DMS 273 (cell line): ENCODE results near the gene CACNA2D4.

Experiments used
- DNase-seq: peaks from one replicate; lab custom pipeline; 2025; ENCODE audit not compliant: unreplicated experiment; lab: John Stamatoyannopoulos, UW

Gene CACNA2D4

DNA sequence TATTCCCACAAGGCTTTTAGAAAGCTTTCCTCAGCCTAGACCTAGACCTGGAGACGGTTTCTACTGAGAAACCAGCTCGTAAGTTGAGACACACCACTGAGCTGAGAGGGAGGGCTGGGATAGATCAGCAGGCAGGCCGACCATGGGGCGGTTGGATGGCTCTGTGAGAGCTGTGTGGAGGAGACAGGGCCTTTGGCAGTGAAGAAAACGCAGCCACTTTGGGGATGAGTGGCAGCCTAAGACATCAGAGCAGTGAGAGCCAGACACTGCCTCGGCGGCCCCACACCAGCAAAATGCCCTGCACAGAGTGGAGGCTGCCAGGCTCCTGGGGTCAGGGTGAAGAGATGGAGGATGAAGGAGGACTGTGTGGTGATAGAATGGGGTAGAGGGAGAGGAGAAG lies 46.0 kb downstream of the CACNA2D4 start:
- DNase-seq, result no peak

DNA sequence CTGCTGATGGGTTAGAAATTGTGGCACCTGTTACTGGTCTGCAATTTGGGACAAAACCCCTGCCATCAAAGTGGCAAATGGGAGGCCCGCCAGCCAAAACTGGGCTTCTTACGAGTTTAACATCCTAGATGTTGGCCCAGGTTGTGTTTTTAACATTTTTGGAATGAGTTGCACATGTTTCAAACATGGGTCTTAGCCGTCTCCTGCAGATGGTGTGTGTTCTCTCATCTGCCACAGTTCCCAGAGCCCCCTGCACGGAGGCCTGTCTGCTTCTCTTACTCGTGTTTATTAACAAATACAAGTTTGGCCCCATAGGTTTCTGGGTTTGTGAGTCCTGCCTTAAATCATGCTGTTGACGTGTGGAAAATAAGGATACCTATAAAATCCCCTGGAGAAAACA lies 46.5 kb downstream of the CACNA2D4 start:
- no peak for DNase-seq

DNA sequence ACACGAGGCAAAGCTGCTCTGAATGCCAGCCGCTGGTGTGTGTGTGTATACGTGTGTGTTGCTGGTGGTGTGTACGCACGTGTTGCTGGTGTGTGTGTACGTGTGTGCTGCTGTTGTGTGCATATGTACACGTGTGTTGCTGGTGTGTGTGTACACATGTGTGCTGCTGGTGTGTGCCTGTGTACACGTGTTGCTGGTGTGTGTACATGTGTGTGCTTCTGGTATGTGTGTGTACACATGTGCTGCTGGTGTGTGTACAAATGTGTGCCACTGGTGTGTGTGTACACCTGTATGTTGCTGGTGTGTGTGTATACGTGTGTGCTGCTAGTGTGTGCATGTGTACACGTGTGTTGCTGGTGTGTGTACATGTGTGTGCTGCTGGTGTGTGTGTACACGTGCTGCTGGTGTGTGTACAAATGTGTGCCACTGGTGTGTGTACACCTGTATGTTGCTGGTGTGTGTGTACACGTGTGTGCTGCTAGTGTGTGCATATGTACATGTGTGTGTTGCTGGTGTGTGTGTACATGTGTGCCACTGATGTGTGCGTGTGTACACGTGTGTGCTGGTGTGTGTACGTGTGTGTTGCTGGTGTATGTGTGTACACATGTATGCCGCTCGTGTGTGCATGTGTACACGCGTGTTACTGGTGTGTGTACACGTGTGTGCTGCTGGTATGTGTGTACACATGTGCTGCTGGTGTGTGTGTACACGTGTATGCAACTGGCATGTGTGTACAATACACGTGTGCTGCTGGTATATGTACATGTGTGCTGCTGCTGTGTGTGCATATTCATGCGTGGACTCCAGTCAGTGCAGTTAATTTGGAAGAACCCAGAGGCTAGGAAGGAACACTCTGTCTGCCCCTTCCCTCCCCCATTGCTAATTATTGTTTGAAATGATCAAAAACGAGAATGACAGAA lies 47.2 kb downstream of the CACNA2D4 start:
- no peak for DNase-seq

DNA sequence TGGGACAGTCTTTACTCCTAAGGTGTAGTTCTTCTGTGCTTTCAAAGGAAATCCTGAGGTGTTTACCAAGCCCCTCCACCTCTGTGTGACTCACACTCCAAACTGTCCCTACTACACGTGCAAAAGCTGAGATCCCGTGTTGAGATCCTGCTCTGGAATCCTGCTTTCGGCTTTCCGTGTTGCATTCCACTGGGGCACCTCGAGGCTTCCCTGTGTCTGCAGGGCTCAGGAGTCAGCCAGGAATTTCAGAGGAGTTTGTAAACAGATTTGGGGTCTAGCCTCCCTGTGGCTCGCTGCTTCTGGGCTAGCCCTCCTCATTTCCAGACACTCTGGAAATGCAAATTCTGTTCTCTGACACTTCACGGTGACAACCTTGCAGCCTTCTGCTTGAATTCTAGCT lies 48.4 kb downstream of the CACNA2D4 start:
- DNase-seq, result no peak

DNA sequence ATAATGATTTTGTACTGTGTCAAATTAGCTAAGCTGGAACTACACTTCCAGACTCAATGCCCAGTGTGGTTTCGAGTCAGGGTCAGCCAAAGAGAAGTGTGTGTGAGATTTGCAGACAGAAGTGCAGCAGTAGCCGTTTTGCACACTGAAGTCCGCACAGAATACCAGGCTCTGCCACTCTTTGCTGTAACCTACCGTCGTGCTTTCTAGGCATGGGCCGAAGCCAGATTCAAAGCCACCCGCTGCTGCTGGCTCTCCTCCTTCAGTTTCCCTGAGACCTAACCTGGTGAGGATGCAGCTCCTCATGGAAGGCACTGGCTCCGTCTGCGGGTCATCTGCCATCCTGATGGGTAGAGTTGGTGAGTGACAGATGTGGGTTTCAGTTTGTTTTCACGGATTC lies 49.3 kb downstream of the CACNA2D4 start:
- DNase-seq, result no peak

DNA sequence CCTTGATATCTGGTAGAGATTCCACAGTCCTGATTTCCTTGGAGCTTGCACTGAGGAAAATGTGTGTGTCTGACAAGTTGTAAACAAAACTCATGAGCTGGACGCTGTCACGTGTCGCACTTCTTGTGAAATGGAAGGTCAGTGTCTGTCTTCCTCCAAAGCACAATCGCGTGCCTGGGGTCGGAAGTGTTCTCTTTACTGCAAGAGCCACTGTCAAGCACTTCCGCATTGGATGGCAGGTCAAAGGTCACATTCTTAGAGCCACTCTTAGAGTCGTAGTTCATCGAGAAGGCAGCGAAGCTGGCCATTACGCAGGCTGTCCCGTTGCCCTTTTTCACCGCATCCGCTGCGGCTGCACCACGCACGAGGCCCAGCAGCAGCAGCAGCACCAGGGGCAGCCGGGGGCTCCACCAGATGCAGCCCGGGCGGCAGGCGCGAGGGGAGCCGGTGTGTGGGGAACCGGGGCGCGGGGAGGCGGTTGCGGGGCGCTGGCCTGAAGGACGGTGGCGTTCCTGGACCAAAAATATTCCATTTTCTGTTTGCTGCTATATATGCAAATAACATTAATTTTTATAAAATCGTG lies 53.1 kb downstream of the CACNA2D4 start:
- no peak for DNase-seq

DNA sequence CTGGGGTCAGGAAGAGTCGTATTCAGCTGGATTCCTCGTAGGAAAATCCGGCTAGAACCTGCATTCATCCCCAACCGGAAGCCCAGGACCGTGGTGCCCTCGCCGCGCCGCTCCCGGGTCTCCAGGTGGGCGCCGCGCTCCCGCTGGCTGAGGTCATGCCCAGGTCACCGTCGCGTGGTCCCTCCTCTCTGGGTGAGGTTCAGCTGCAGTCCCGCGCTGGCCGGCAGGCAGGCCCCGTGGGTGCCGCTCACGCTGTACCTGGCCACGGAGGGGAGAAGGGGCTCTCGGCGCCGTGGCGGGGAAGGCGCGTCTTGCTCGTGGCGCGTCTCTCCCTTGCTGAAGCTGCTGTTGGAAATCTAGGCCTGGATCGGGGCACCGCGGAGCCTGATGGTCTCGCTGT lies 53.6 kb downstream of the CACNA2D4 start:
- DNase-seq, result no peak

DNA sequence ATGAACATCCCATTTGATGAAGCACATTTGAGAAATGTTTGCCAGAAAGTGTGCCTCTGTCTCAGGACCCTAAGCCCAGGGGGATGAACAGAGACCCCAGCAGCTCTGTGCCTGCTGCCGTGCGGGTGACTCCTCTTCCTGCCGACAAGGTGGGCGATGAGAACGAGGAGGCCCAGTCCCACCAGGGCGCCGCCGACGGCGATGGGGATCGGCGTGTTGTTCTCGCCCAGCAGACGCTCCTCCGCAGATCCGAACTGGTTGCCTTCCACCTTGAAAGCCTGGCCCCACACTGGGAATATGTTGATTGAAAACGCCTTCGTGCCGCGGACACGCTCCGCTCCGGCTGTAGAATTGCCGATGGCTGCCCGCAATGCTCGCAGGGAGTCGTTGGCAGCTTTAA lies 54.0 kb downstream of the CACNA2D4 start:
- no peak for DNase-seq

DNA sequence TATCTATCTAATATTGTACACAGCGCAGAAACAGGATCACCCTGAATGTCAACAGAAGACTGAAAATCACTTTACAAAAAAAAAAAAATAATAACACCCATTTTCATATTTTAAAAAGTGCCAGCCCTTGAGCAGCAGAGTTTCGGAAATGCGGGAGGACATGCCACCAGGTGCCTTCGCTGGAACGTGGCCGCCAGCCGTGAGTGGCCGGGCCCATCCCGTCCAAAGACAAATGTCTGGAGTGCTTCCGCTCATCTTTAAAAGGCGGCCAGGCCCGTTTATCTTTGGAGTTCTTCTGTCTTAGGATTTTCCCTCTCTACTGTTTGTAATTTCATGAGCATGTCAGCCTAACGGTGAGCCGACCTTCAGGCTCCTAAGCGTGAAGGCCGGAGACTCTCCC lies 54.6 kb downstream of the CACNA2D4 start:
- no peak for DNase-seq

DNA sequence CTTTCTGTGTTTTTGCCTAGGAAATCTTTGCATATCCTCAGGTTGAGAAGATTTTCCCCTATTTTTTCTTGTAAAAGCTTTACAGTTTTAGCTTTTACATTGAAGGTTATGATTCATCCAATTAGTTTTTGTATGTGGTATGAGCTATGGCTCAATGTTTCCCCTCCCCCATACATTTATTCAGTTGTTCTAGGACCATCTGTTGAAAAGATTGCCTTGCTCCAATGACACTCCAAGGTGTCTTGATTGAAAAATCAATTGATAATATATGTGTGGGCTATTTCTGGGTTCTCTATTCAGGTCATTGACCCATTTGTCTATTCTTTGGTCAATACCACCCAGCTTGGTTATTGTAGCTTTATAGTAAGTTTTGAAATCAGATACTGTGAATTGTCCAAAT lies 55.5 kb downstream of the CACNA2D4 start:
- peak; percentile 14 for DNase-seq

DNA sequence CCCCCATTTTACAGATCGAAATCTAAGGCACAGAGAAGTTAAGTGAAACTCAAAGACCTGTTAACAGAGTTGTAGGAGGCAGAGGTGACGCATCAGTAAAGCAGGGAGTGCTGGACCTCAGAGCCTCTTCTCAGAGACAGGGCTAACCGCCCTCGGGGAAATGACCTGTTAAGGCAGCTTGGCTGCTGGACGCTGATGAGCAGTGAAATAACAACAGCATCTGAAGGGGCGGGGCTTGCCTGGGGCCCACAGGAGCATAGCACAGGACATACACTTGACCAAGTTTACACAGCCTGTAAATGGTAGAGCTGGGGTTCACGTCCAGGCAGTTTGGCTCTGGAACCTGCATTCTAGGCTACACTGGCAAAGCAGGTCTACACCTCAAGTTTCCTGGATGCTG lies 58.8 kb downstream of the CACNA2D4 start:
- DNase-seq, result no peak

DNA sequence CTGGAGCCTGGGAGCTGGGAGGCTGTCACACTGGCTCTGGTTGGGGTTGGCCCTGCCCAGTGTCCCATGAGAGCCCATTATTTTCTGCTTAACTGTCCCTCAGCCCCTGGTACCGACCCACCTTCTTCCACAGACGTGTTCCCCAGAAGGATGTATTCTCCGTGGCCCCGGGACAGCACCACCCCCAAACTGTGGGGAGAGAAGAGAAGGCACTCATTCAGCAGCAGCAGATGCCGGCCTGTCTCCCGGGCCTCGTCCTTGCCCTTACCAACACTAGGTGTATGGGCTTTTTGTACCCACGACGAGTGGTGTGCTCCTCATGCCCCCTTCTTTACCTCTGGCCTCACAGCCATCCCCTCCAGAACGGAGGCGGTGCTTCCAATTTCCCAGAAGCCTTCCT lies 60.0 kb downstream of the CACNA2D4 start:
- DNase-seq, result no peak

DNA sequence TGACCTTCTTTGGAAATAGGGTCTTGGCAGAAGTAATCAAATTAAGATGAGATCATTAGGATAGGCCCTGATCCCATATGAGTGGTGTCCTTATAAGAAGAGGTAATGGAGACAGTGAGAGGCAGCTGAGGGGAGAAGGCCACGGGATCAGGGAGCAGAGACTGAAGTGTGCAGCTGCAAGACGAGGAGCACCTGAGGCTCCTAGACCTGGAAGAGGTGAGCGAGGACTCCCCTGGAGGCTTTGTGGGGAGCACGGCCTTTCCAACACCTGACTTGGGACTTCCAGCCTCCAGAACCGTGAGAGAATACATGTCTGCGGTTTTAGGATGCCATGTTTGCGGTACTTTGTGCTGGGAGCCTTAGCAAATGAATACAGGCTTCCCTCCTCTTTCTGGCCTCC lies 60.6 kb downstream of the CACNA2D4 start:
- DNase-seq, result no peak

DNA sequence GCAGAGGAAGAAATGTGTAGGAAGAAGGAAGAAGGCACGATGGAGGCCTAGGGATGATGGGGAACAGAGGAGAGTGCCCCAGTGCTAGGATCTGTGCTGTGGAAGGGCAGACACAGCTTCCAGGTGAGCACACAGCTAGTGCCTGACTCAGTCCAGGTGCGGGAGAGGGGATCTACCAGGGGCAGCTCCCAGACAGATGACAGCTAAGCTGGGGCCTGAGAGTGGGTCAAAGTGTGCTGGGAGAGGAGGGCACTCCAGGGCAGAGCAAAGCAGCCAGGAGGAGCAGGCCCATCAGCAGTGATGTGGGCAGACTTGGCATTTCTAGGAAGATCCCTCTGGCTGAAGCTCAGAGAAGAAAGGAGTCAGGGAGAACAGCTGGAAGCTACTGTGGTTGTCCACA lies 61.4 kb downstream of the CACNA2D4 start:
- no peak for DNase-seq

DNA sequence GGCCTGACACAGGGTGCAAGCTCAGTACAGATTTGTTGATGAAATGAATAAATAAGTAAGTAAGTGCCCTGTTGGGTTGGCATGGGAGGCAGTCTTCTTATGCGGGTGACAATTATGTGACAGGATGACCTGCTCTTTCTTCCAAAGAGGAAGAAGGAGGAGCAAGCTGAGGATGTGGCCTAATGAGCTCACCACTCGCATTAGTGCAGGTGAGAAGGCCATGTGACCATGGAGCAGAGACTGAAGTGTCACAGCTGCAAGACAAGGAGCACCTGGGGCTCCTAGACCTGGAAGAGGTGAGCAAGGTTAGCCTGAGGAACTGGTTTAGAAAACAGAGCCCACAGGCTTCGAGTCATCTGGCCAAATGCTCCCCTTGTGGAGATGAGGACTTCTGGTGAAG lies 63.2 kb downstream of the CACNA2D4 start:
- peak; percentile 41 for DNase-seq

DNA sequence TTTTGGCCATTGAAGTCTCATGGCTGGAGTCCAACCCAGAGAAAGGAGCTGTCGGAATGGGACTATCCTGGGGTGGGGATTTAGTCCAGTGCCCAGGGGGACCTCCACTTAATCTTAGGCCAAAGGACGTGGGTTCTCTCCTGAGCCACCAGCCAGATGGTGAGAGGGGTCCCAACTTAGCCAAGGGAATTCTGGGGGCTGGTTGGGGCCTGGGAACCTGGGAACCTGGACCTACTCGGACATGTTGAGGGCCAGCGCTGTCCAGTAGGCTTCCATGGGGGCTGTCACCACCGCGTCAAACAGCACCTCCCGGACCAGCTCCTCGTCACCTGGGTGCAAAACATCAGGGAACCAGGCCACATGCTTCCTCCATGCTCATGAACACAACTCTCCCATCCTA lies 64.7 kb downstream of the CACNA2D4 start:
- DNase-seq, result no peak

DNA sequence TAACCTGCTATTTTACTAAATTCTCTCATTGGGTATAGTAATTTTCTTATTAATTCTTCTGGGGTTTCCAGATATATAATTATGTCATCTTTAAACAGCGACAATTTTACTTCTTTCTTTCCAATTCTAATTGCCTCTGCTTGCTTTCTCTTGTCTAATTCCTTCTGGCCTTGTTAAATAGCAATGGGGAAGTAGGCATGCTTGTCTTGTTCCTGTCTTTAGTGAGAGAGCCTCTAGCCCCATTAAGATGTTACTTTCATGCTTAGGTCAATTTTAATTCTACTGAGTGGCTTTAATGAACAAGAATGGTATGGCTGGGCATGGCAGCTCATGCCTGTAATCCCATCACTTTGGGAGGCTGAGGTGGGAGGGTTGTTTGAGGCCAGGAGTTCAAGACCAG lies 66.4 kb downstream of the CACNA2D4 start:
- DNase-seq, result no peak

DNA sequence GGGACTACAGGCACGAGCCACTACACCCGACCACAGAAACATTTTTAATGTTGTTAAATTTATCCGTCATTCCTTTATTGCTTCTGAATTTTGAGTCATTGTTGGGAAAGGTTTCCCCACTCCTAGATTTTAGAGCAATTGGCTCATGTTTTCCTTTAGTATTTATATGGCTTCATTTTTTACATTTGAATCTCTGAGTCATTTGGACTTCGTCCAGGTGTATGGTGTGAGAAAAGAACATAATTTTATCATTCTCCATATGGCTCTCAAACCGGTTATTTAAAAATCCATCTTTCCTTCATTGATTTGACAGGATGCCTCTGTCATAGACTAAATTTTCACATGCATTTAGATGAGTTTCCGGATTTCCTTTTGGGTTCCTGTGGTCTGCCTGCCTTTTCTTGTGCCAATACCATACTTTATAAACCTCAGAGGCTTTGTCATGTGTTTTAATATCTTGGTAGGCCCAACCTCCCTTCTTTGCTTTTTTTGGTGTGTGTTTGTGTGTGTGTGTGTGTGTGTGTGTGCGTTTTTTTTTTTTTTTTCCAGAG lies 67.2 kb downstream of the CACNA2D4 start:
- DNase-seq, result peak; percentile 33

DNA sequence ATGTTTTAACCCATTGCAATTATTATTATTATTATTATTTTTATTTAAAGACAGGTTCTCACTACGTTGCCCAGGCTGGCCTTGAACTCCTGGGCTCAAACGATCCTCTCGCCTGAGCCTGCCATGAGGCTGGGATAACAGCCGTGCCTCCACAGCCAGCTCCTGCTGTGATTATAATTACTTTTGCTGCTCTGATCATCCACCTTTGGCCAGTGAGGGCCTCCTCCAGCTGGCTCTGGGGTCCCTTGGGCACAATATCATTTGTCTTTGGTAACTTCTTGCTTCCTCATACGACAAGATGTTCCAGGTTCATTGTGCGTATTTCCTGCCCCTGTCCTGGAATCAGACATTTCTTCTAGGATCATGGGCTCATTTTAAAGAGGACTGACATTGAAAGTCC lies 69.7 kb downstream of the CACNA2D4 start:
- DNase-seq, result peak; percentile 65

DNA sequence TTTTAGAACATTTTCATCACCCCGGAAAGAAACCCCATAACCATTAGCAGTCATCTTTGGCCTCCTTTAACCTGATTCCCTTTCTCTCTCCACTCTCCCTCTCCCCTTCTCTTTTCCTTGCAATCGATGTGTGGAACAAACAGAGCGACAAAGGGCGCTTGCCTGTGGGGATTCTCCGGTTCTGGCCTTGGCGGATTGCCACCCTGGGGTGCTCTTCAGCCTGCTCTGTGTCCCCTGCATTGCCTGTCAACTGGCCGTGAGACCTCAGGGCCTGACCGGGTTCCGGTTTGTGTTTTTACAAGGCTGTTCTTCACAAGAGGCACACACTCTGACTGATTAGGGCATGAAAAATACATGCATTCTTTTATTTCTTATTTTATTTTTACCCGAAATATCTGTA lies 70.3 kb downstream of the CACNA2D4 start:
- DNase-seq, result no peak

DNA sequence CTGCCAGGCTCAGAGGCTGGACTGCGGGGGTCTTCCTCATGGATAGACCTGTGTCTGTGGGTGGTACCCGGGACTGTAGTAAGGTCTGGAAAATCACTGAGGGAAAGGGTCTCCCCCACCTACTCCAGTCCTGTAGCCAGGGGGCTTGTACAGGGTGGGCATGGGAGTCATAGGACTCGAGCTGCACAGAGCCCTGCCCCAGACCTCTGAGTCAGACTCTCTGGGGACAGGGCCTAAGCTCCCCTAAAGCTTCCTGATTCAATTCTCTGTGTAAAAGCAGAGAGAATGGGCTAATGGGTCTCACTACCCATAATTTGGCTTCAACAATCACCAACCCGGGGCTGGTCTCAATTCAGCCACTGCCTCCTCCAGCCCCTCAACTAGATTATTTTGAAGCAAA lies 71.0 kb downstream of the CACNA2D4 start:
- DNase-seq, result no peak
